HAP-1 (cell line): Measurements from ENCODE around the gene PGM5.

Source experiments
- DNase-seq, 2 experiments: peaks; one replicate each; pipeline ENCODE4 v3.0.0-alpha.2; 2016 to 2020; ENCODE audit warnings: low spot score in 2 of 2
- H3K27me3 ChIP-seq: fragments of 250-450 bp; sonication (Bioruptor Pico); 2 replicates; pipeline ENCODE4 v1.5.1; 2020; ENCODE audit warnings: low read depth, mild to moderate bottlenecking, moderate library complexity
- H3K36me3 ChIP-seq: fragments of 250-450 bp; sonication (Bioruptor Pico); replicated peaks from 2 replicates; pipeline ENCODE4 v1.5.1; 2020; ENCODE audit warnings: mild to moderate bottlenecking
- H3K4me1 ChIP-seq: fragments of 250-450 bp; sonication (Bioruptor Pico); 2 replicates; pipeline ENCODE4 v1.5.1; 2020; ENCODE audit warnings: mild to moderate bottlenecking
- H3K4me3 ChIP-seq: fragments of 250-450 bp; sonication (Bioruptor Pico); 2 replicates; pipeline ENCODE4 v1.5.1; 2020; ENCODE audit warnings: mild to moderate bottlenecking, moderate library complexity
- H3K9me3 ChIP-seq: fragments of 250-450 bp; sonication (Bioruptor Pico); 2 replicates; pipeline ENCODE4 v1.5.1; 2020; ENCODE audit warnings: mild to moderate bottlenecking, moderate library complexity
- in situ Hi-C: fragments of 300-500 bp; cut with MboI; formaldehyde crosslinking; loops from 3 replicates; pipeline ENCODE4 v1.14.3; 2020; ENCODE audit warnings: low sequenced_read_pairs, inconsistent platforms, mixed read lengths

The PGM5 gene

DNA sequence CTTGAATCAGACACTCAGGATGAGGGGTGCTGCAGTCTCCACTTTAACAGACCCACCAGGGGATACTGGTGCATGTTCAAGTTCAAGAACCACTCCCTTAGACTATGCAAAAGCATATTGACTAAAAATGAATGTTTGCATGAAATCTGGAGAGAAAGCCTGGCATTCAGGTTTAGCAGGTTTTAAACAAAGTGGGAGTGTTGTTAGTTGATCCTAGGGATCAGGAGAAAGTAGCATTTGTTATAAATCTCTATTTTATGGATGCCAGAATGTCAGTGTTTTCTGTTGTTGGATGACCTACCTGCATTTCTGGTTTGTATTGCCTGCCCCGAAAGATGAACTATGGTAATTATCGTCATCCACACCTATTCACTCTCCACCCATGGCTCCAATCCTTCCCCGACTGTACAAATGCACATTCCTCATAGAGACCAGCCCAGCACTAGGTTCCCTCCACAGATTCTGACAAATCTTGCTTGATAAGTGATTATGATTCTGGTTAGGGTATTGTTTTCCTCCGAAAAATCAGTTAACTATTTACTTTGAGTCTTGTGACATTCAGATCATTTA lies 167.0 kb downstream of the PGM5 start:
- H3K4me1 ChIP-seq: no peaks in the 10 kb centered on the region
- no peak overlapping the region for H3K4me3 ChIP-seq
- H3K27me3 ChIP-seq: no peaks in the 10 kb centered on the region
- no peak for DNase-seq
- no peaks in the 10 kb centered on the region for H3K36me3 ChIP-seq
- H3K9me3 ChIP-seq: no peaks in the 10 kb centered on the region
- in situ Hi-C loops: no loop called here

GRCh38 chr9:68530618-68531017 lies 174.2 kb downstream of the PGM5 start:
- Histone ChIP-seq H3K9me3 (no peaks in the 10 kb centered on the region), H3K4me1 (no peaks in the 10 kb centered on the region), H3K36me3 (no peaks in the 10 kb centered on the region), H3K4me3 (no peak overlapping the region), H3K27me3 (no peaks in the 10 kb centered on the region)
- in situ Hi-C loops: loop anchor here (25.0 kb wide), 1 partner anchor 93 kb away; no protein-coding TSS in a partner anchor
- DNase-seq: no peak

DNA sequence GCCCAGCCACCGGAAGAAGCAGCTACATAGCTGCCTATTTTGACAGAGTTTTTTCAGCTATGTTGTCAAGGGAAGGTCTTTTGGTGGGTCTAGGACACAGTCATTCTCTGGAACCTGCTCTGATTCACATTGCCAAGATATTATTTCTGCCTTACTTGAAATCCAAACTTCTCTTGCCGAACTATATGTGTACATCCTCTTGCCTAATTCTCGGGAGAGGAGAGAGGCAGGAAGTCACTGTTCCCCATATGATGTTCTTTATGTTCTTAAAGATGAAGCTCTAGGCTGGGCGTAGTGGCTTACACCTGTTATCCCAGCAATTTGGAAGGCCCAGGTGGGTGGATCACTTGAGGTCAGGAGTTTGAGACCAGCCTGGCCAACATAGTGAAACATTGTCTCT lies 175.7 kb downstream of the PGM5 start:
- no peaks in the 10 kb centered on the region for H3K36me3 ChIP-seq
- DNase-seq: no peak
- no peaks in the 10 kb centered on the region for H3K27me3 ChIP-seq
- in situ Hi-C loops: loop anchor here (25.0 kb wide), 1 partner anchor 95 kb away; no protein-coding TSS in a partner anchor
- no peaks in the 10 kb centered on the region for H3K9me3 ChIP-seq
- H3K4me3 ChIP-seq: no peak overlapping the region
- no peaks in the 10 kb centered on the region for H3K4me1 ChIP-seq

- no peak overlapping the region for H3K4me3 ChIP-seq
- no peak for DNase-seq
- no peaks in the 10 kb centered on the region for H3K9me3 ChIP-seq
- no peaks in the 10 kb centered on the region; the same call in 1 of the 2 replicates for H3K27me3 ChIP-seq
- H3K36me3 ChIP-seq: no peaks in the 10 kb centered on the region
- in situ Hi-C loops: loop anchor here (25.0 kb wide), 1 partner anchor 96 kb away; no protein-coding TSS in a partner anchor
- H3K4me1 ChIP-seq: no peaks in the 10 kb centered on the region
These were observed 177.3 kb downstream of the PGM5 start for GRCh38 chr9:68533678-68534077.

DNA sequence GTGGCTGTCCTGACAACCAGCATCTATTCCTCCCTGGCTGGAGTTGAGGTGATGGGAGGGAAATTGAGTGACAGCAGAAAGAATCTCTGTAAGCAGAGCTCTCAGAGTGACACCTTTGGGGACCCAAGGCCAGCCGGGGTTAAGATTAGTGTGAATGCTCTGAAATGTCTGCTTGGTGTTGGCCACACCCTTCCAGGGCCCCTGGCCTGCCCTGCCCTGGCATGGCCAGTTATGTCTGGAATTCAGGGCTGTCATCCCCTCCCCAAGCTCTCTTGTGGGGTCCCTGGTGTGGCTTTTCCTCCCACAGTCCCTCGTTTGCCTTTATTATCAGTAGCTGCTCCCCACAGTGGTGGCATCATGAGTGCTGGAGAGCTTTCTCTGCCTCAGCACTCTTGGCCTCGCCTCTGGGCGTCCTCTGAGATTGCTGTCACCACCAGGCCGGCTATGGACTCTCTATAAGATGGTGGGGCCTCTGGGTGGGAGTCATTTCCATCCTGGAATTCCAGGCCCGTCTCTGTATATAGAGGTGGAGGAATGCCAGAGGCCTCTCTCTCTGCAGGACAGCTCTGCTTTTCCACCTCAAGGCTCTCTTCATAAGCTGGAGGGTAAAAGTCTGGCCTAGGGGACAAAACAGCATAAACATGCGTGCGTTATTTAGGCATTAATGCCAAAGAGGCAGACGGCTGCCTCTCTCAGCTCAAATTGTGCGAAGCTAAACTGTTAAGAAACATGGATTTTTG lies 180.6 kb downstream of the PGM5 start:
- Histone ChIP-seq H3K9me3 (no peaks in the 10 kb centered on the region), H3K27me3 (no peaks in the 10 kb centered on the region; the same call in 1 of the 2 replicates)
- in situ Hi-C loops: loop anchor here (25.0 kb wide), 1 partner anchor 100 kb away; no protein-coding TSS in a partner anchor

GRCh38 chr9:68537616-68537880 lies 181.1 kb downstream of the PGM5 start:
- H3K4me1 ChIP-seq: no peaks in the 10 kb centered on the region
- H3K27me3 ChIP-seq: no peaks in the 10 kb centered on the region; the same call in 1 of the 2 replicates
- no peaks in the 10 kb centered on the region for H3K9me3 ChIP-seq
- DNase-seq: no peak
- in situ Hi-C loops: loop anchor here (25.0 kb wide), 1 partner anchor 100 kb away; no protein-coding TSS in a partner anchor
- no peaks in the 10 kb centered on the region for H3K36me3 ChIP-seq
- H3K4me3 ChIP-seq: no peak overlapping the region

More for the DNA sequence above, 180.6 kb downstream of the PGM5 start:
- no peaks in the 10 kb centered on the region for H3K36me3 ChIP-seq
- H3K4me3 ChIP-seq: no peak overlapping the region
- no peaks in the 10 kb centered on the region for H3K4me1 ChIP-seq
- DNase-seq: no peak

- in situ Hi-C loops: loop anchor here (25.0 kb wide), 1 partner anchor 101 kb away; no protein-coding TSS in a partner anchor
- no peaks in the 10 kb centered on the region for H3K4me1 ChIP-seq
- DNase-seq: no peak
These were observed 181.8 kb downstream of the PGM5 start for GRCh38 chr9:68538200-68538599.

DNA sequence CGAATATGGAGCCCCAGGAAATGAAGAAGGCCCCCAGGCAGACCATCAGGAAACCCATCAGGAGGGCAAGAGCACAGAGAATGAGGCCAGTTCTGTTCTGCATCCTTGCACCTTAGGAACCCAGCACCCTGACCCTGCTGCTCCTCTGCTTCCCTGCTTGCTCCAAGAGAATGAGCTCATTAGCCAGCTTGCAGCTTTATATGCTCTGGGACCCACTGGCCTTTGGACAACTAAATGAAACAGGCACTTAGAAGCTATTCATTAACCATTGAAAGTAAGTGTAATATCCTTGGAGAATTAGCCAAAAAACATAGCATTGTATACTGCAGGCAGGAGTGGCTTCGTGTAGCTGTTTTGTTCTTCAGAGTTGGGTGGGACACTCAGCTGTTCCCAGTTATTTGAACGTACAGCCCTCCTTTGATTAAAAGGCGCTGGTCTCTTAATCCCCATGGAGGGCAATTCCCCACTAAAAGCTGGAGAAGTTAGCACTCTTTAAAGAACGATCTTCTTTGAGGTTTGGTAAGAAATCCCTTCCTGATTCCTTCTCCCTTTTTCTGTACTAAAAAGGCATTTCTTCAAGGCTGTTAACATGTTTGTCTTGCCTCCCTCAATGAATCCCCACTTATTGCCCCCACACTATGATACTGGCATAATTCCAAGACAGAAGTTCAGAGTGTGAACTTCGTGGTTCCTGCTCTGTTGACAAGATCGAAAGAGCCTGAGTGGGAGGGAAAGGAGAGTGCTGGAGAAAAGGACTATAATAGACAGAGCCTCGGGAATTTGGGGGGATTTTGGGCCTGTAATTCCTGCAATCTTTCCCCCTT lies 184.5 kb downstream of the PGM5 start, which contains the start of gene TMEM252:
TSS of gene TMEM252 (minus strand) at position 172 of the 824 bp plus-strand sequence. CDS start at position 103, 69 bp downstream.
- in situ Hi-C loops: loop anchor here (10.0 to 25.0 kb wide), 2 partner anchors 56 to 104 kb away; no protein-coding TSS in a partner anchor
- Histone ChIP-seq H3K4me3 (no peak within 1 kb of the TSS), H3K9me3 (no peaks in the 10 kb centered on the region), H3K36me3 (no peaks in the 10 kb centered on the region), H3K4me1 (no peaks in the 10 kb centered on the region), H3K27me3 (no peaks in the 10 kb centered on the region; the same call in 1 of the 2 replicates)
- DNase-seq: no peak

More at GRCh38 chr9:68538200-68538599, 181.8 kb downstream of the PGM5 start:
- H3K36me3 ChIP-seq: no peaks in the 10 kb centered on the region
- no peak overlapping the region for H3K4me3 ChIP-seq
- no peaks in the 10 kb centered on the region for H3K9me3 ChIP-seq
- no peaks in the 10 kb centered on the region; the same call in 1 of the 2 replicates for H3K27me3 ChIP-seq

DNA sequence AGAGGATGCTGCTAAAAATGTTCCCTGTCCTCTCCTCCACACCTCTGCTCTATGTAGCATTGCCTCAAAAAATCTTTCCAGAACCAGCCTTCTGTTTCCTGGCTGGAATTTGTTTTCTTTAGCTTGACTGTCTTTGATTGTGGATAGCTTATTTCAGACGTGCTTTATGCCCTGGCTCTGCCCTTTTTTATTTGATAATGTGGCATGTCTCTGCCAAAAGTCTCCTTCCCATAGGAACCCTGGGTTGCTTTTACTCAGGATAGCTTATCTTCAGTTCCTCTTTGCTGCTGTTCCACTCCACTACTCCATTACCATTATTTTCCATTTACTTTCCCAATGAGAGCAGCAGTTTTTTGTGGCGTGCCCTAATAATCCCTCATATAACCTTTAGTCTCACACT lies 185.2 kb downstream of the PGM5 start:
- H3K4me1 ChIP-seq: no peaks in the 10 kb centered on the region
- no peak for DNase-seq
- H3K9me3 ChIP-seq: no peaks in the 10 kb centered on the region
- in situ Hi-C loops: loop anchor here (10.0 to 25.0 kb wide), 2 partner anchors 57 to 104 kb away; no protein-coding TSS in a partner anchor
- no peaks in the 10 kb centered on the region for H3K36me3 ChIP-seq
- H3K4me3 ChIP-seq: no peak overlapping the region
- no peaks in the 10 kb centered on the region; the same call in 1 of the 2 replicates for H3K27me3 ChIP-seq

DNA sequence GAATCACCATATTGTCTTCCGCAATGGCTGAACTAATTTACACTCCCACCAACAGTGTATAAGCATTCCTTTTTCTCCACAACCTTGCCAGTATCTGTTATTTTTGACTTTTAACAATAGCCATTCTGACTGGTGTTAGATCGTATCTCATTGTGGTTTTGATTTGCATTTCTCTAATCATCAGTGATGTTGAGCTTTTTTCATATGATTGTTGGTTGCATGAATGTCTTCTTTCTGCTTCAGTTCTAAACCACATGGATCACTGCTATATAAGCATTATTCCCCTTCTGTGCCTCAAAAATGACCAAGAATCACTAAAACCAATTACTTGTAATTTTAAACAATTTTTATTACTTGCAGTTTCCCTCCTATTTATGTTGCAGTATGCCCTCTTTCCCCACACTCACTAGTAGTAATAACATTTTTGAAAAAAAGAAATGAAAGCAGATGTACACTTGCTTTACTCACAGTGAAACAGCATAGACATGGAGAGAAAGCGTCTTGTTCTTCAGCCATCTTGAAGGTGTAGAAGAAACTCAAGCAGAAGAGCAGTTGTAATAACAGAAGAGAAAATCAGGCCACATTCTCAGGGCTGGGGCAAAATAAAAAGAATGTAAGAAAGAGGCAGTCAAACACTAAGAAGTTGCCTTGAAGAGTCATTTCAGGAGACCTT lies 188.8 kb downstream of the PGM5 start:
- Histone ChIP-seq H3K9me3 (no peaks in the 10 kb centered on the region), H3K4me1 (no peaks in the 10 kb centered on the region), H3K36me3 (no peaks in the 10 kb centered on the region), H3K27me3 (no peaks in the 10 kb centered on the region), H3K4me3 (no peak overlapping the region)
- in situ Hi-C loops: loop anchor here (10.0 to 25.0 kb wide), 2 partner anchors 60 to 108 kb away; no protein-coding TSS in a partner anchor
- no peak for DNase-seq

DNA sequence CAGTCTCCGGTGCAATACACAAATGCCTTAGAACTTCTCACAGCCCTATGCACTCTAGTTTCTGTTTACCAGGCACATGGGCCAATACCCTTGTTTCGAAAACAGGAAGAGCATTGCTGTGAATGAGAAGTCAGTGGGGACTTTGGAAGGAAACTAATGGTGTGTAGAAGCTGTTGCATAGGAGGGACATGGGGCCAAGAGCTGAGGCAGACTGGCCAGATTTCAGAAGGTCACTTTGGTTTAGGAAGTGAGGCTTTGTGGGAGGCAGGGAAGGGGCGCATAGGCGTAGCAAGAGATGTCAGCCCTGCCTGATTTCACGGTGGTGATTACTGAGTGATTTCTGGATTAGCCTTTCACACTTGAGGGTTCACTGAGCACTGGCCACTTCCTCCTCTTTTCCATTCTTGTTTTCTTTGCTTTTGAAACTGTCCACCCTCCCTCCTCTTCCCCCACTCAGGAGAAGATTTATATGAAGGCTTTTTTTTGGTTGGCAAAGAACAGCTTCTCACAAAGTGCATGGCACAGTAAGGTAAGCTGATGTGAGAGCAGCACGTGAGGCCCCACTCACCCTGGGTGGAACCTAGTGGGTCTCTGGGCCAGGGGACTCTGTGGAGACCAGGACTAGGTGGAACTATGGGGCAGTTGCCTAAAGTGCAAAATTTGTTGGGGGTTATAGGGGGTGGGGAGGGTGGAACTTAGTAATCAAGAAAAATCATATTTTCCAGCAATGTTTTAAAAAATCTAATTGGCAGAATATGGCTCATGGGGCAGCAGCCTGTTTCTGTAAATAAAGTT lies 190.4 kb downstream of the PGM5 start:
- no peak overlapping the region for H3K4me3 ChIP-seq
- in situ Hi-C loops: loop anchor here (10.0 to 25.0 kb wide), 2 partner anchors 62 to 109 kb away; no protein-coding TSS in a partner anchor
- DNase-seq: no peak

DNA sequence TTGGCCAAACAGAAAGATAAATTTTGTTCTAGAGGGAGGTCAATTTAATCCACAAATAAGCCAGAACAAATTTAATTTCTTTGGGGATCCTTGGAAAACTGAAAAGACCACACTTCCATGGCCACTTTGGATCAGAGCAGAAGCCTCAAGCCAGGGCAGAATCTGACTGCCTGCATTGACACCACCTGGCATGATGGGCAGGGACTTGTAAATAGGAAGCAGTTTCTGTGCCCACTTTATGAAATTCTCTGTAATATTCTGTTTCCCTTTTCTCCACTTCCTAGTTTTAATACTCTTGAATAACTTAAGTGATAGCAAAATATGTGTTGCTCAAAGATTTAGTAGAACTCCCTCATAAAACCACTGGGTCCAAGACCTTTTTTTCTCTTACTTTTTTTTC lies 191.0 kb downstream of the PGM5 start:
- no peak for DNase-seq
- Histone ChIP-seq H3K4me1 (no peaks in the 10 kb centered on the region), H3K4me3 (no peak overlapping the region), H3K9me3 (no peaks in the 10 kb centered on the region), H3K27me3 (no peaks in the 10 kb centered on the region), H3K36me3 (no peaks in the 10 kb centered on the region)
- in situ Hi-C loops: loop anchor here (10.0 to 25.0 kb wide), 2 partner anchors 63 to 110 kb away; no protein-coding TSS in a partner anchor

More for the DNA sequence above, 190.4 kb downstream of the PGM5 start:
- H3K36me3 ChIP-seq: no peaks in the 10 kb centered on the region
- no peaks in the 10 kb centered on the region for H3K4me1 ChIP-seq
- no peaks in the 10 kb centered on the region for H3K27me3 ChIP-seq
- H3K9me3 ChIP-seq: no peaks in the 10 kb centered on the region
